Peyer's patch (tissue), 4 donors: ENCODE results near the gene FGGY.

Source experiments
- CTCF ChIP-seq, 6 experiments: fragments of 450-650 bp in 4 of 6; fragments of 200-600 bp in 2 of 6; sonication (generic) in 1 of 6; IDR thresholded peaks; one replicate each; pipeline ENCODE4 v1.5.1; 2017 to 2019; ENCODE audit warnings: antibody characterized with exemption in 6 of 6, mild to moderate bottlenecking in 3 of 6, moderate library complexity in 1 of 6
- POLR2A ChIP-seq, 2 donors: fragments of 450-650 bp; IDR thresholded peaks; one replicate each; pipeline ENCODE4 v1.5.1; 2017; ENCODE audit warnings: antibody characterized with exemption in 2 of 2, mild to moderate bottlenecking in 2 of 2, moderate library complexity in 2 of 2

DNA sequence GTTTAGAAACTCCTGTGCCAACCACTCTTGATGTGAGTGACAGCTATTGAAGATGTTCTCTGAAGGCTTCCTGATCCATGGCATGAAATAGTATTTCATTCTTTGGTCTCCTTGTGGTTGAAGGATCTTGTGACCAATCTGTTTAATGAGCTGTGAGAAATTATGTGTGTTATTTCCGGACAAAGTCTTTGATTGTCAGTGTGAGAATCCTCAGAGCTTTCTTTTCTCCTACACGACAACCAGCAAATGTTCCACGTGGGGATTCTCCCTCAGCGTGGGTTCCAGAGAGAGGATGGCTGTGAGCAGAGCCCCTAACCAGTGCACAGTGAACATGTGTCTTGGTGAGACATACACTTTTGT lies 472.8 kb downstream of the FGGY start:
- TF ChIP-seq CTCF (IDR thresholded peaks at IDR 0.05) (no peak), POLR2A (IDR thresholded peaks at IDR 0.05) (no peak)
